IMR-90 (cell line): Measurements from ENCODE around the gene CHN1. TPM values are rescaled to one million over a fixed set of nuclear protein-coding genes. Genes with fewer than 3 reads are reported as not detected.

Experiments
- ATAC-seq: fragments of 200-7000 bp; cut with Tn5 transposase; 2 replicates; pipeline ENCODE4 v1.9.1; 2020; ENCODE audit warnings: low read depth, mild to moderate bottlenecking, moderate library complexity
- BruUV-seq: library from RNA; stranded (reverse); fragments of 400-500 nt; replicated peaks from 2 replicates; lab custom pipeline; 2021; lab: Mats Ljungman, UMichigan
- CTCF ChIA-PET: fragments of 300-600 bp; formaldehyde crosslinking; extraction: SDS; loops from one replicate; lab custom pipeline; 2021; ENCODE audit warnings: antibody characterized with exemption; lab: Yijun Ruan, JAX
- POLR2A ChIA-PET: fragments of 300-600 bp; sonication (Branson Sonifier 250); formaldehyde crosslinking; loops from one replicate; lab custom pipeline; 2022; ENCODE audit warnings: antibody characterized with exemption; ENCODE audit not compliant: unreplicated experiment; lab: Charles Lee
- DNase-seq: peaks from one replicate; pipeline ENCODE4 v3.0.0; 2013
- H2AFZ ChIP-seq: replicated peaks from 2 replicates; pipeline ENCODE3; 2013; ENCODE audit warnings: low read length, mild to moderate bottlenecking; ENCODE audit not compliant: poor library complexity
- H2AK5ac ChIP-seq: 2 replicates; pipeline ENCODE4 v1.6.1; 2013; ENCODE audit warnings: low read depth, low read length, inconsistent platforms
- H2AK9ac ChIP-seq: replicated peaks from 2 replicates; pipeline ENCODE3; 2013; ENCODE audit warnings: mild to moderate bottlenecking, low read depth, low read length, moderate library complexity; ENCODE audit not compliant: poor library complexity
- H2BK120ac ChIP-seq: 2 replicates; pipeline ENCODE4 v1.6.1; 2013; ENCODE audit warnings: low read depth, low read length, inconsistent platforms
- H2BK15ac ChIP-seq: 3 replicates; pipeline ENCODE4 v1.6.1; 2013; ENCODE audit warnings: low read depth, low read length, inconsistent platforms
- H2BK20ac ChIP-seq: 2 replicates; pipeline ENCODE4 v1.6.1; 2013; ENCODE audit warnings: low read depth, mild to moderate bottlenecking, inconsistent platforms, low read length, moderate library complexity
- H2BK5ac ChIP-seq: 2 replicates; pipeline ENCODE4 v1.6.1; 2013; ENCODE audit warnings: mild to moderate bottlenecking, low read depth, low read length, inconsistent platforms; ENCODE audit not compliant: poor library complexity, severe bottlenecking
- H3K14ac ChIP-seq: replicated peaks from 2 replicates; pipeline ENCODE4 v1.6.1; 2013; ENCODE audit warnings: low read depth, low read length, inconsistent platforms
- H3K18ac ChIP-seq: 2 replicates; pipeline ENCODE4 v1.6.1; 2013; ENCODE audit warnings: low read depth, low read length, control low read depth
- H3K23ac ChIP-seq: 2 replicates; pipeline ENCODE4 v1.6.1; 2013; ENCODE audit warnings: low read depth, low read length, inconsistent platforms
- H3K27ac ChIP-seq: 2 replicates; pipeline ENCODE4 v1.5.1; 2013; ENCODE audit warnings: mild to moderate bottlenecking, control low read depth, low read length; ENCODE audit not compliant: insufficient read depth
- H3K27me3 ChIP-seq: 2 replicates; pipeline ENCODE4 v1.6.1; 2013; ENCODE audit warnings: low read length; ENCODE audit not compliant: control insufficient read depth, insufficient read depth
- H3K36me3 ChIP-seq: 2 replicates; pipeline ENCODE4 v1.6.1; 2013; ENCODE audit warnings: low read length, mixed read lengths; ENCODE audit not compliant: control insufficient read depth, insufficient read depth
- H3K4ac ChIP-seq: 2 replicates; pipeline ENCODE4 v1.6.1; 2013; ENCODE audit warnings: low read depth, low read length, inconsistent platforms
- H3K4me1 ChIP-seq: 2 replicates; pipeline ENCODE4 v1.6.1; 2013; ENCODE audit warnings: low read length, mixed read lengths; ENCODE audit not compliant: control insufficient read depth, insufficient read depth
- H3K4me2 ChIP-seq: 2 replicates; pipeline ENCODE4 v1.6.1; 2013; ENCODE audit warnings: low read depth, mild to moderate bottlenecking, control low read depth, low read length, moderate library complexity
- H3K4me3 ChIP-seq: 2 replicates; pipeline ENCODE4 v1.5.1; 2013; ENCODE audit warnings: low read depth, mild to moderate bottlenecking, control low read depth, low read length, moderate library complexity; ENCODE audit not compliant: insufficient read depth
- H3K56ac ChIP-seq: 2 replicates; pipeline ENCODE4 v1.6.1; 2013; ENCODE audit warnings: low read length, inconsistent platforms; ENCODE audit not compliant: insufficient read depth; ENCODE audit errors: extremely low read depth
- H3K79me1 ChIP-seq, 2 experiments: 2 replicates each; pipeline ENCODE4 v1.6.1; 2013; ENCODE audit warnings: low read length in 2 of 2, inconsistent platforms in 1 of 2, low read depth in 1 of 2
- H3K9ac ChIP-seq: 2 replicates; pipeline ENCODE4 v1.6.1; 2013; ENCODE audit warnings: low read depth, low read length, control low read depth
- H3K9me1 ChIP-seq: 2 replicates; pipeline ENCODE4 v1.6.1; 2013; ENCODE audit warnings: low read length, inconsistent platforms; ENCODE audit not compliant: insufficient read depth
- H3K9me3 ChIP-seq: 2 replicates; pipeline ENCODE4 v1.6.1; 2013; ENCODE audit warnings: low read length; ENCODE audit not compliant: control insufficient read depth, insufficient read depth
- H4K20me1 ChIP-seq: 2 replicates; pipeline ENCODE4 v1.6.1; 2013; ENCODE audit warnings: low read length, inconsistent platforms; ENCODE audit not compliant: insufficient read depth
- H4K5ac ChIP-seq: 2 replicates; pipeline ENCODE4 v1.6.1; 2013; ENCODE audit warnings: mild to moderate bottlenecking, low read depth, low read length, control low read depth
- H4K8ac ChIP-seq, 2 experiments: 2 replicates each; pipeline ENCODE4 v1.6.1; 2013; ENCODE audit warnings: low read depth in 2 of 2, low read length in 2 of 2, control low read depth in 1 of 2, inconsistent platforms in 1 of 2
- H4K91ac ChIP-seq: 2 replicates; pipeline ENCODE4 v1.6.1; 2013; ENCODE audit warnings: low read depth, low read length, inconsistent platforms; ENCODE audit not compliant: insufficient read depth
- BHLHE40 ChIP-seq: fragments of 150-350 bp; IDR thresholded peaks from 2 replicates; pipeline ENCODE4 v1.6.1; 2016; ENCODE audit warnings: mild to moderate bottlenecking, low read depth, low read length
- CEBPB ChIP-seq: IDR thresholded peaks from 2 replicates; pipeline ENCODE4 v1.6.1; 2012; ENCODE audit warnings: low read depth, low read length, improper control_type of control experiment
- CTCF ChIP-seq: conservative IDR thresholded peaks from 2 replicates; pipeline ENCODE4 v1.5.1; 2012; ENCODE audit warnings: mild to moderate bottlenecking, low read depth, low read length, improper control_type of control experiment
- ELK1 ChIP-seq: fragments of 150-350 bp; IDR thresholded peaks from 2 replicates; pipeline ENCODE4 v1.6.1; 2016; ENCODE audit warnings: low read depth, mild to moderate bottlenecking, low read length, moderate library complexity, borderline replicate concordance
- FOS ChIP-seq: fragments of 150-350 bp; IDR thresholded peaks from 2 replicates; pipeline ENCODE4 v1.6.1; 2016; ENCODE audit warnings: low read depth, low read length
- MAZ ChIP-seq: IDR thresholded peaks from 2 replicates; pipeline ENCODE4 v1.6.1; 2012; ENCODE audit warnings: low read depth, mild to moderate bottlenecking, low read length, improper control_type of control experiment, moderate library complexity, borderline replicate concordance
- MXI1 ChIP-seq: IDR thresholded peaks from 2 replicates; pipeline ENCODE4 v1.6.1; 2012; ENCODE audit warnings: low read depth, mild to moderate bottlenecking, low read length, moderate library complexity, borderline replicate concordance
- RAD21 ChIP-seq: IDR thresholded peaks from 2 replicates; pipeline ENCODE4 v1.6.1; 2012; ENCODE audit warnings: low read length, improper control_type of control experiment
- RFX5 ChIP-seq: IDR thresholded peaks from 2 replicates; pipeline ENCODE4 v1.8.0; 2012; ENCODE audit warnings: low read depth, mild to moderate bottlenecking, low read length, moderate library complexity
- WGBS, 2 experiments: methylation state at CpG; one replicate each; pipeline versions ENCODE4 v1.1.5 to v1.1.7; 2013; ENCODE audit warnings: missing lambda C conversion rate in 2 of 2; ENCODE audit not compliant: insufficient read length in 1 of 2; ENCODE audit errors: extremely low coverage in 2 of 2; 5-methylcytosine and 5-hydroxymethylcytosine counted together
- dilution Hi-C: fragments of 300-500 bp; cut with HindIII; formaldehyde crosslinking; loops from one replicate; pipeline ENCODE4 v1.14.3; 2018; ENCODE audit warnings: low sequenced_read_pairs; ENCODE audit not compliant: unreplicated experiment
- in situ Hi-C: fragments of 300-500 bp; cut with MboI; formaldehyde crosslinking; loops from 3 replicates; pipeline ENCODE4 v1.14.3; 2019; ENCODE audit warnings: low sequenced_read_pairs, inconsistent platforms, mixed read lengths
- intact Hi-C: fragments of 100-400 bp; cut with micrococcal nuclease; formaldehyde crosslinking; loops from 2 replicates; pipeline ENCODE4 v1.10.0; 2022
- polyA plus RNA-seq, 3 experiments: library from polyadenylated mRNA; depleted of rRNA; stranded (reverse); fragments of >200 nt; gene quantifications; 2 replicates each; pipeline ENCODE4 v1.2.3, GENCODE V29; 2012; ENCODE audit warnings: low replicate concordance in 1 of 3
- total RNA-seq: library from RNA; depleted of rRNA; stranded (reverse); fragments of >200 nt; gene quantifications from 2 replicates; pipeline ENCODE4 v1.2.3, GENCODE V29; 2012

The CHN1 gene
- total and polyA plus RNA-seq, 2 of the 4 experiments (the other 2 are of a cell fraction): 58.4 to 66.9 TPM

GRCh38 chr2:174949988-174950687 lies 55.0 kb downstream of the CHN1 start:
- Histone ChIP-seq H3K4ac (peak overlapping the region; percentile 65; the same call in 1 of the 2 replicates), H4K20me1 (no peaks in the 10 kb centered on the region), H3K9me3 (no peaks in the 10 kb centered on the region), H3K27me3 (no peaks in the 10 kb centered on the region), H4K5ac (no peak overlapping the region), H2BK20ac (peak overlapping the region; percentile 58; the same call in 1 of the 2 replicates), H4K91ac (peak overlapping the region; percentile 46), H2AFZ (no peak overlapping the region), H3K23ac (no peak overlapping the region), H3K14ac (no peak overlapping the region), H3K4me2 (no peak overlapping the region), H3K18ac (peak overlapping the region; percentile 38; the same call in 1 of the 2 replicates), H3K27ac (no peak overlapping the region), H2AK5ac (peak overlapping the region; percentile 15; the same call in 1 of the 2 replicates), H3K56ac (no peak overlapping the region), H2BK120ac (no peak overlapping the region), H2BK15ac (peak overlapping the region; percentile 28; the same call in 1 of the 3 replicates), H3K4me3 (no peak overlapping the region), H3K9me1 (no peaks in the 10 kb centered on the region), H4K8ac (no peak overlapping the region), H3K36me3 (no peaks in the 10 kb centered on the region), H3K9ac (no peak overlapping the region), H3K4me1 (peaks cover 4% of the 10 kb centered on the region; the same call in 1 of the 2 replicates), H2AK9ac (no peak overlapping the region), H3K79me1 (0 out of 4 replicates have a peak, but pooled peaks cover 0 to 3% of the 10 kb centered on the region in 2 experiments), H2BK5ac (no peak overlapping the region)
- DNase-seq (no peak), ATAC-seq (no peak)
- intact Hi-C loops (no loop called here), in situ Hi-C loops (no loop called here), dilution Hi-C loops (no loop called here)
- BruUV-seq: no TSS peak
- no peak for TF ChIP-seq FOS
- no peak for TF ChIP-seq MXI1
- no peak for TF ChIP-seq ELK1
- TF ChIP-seq RFX5: no peak
- no peak for TF ChIP-seq RAD21
- TF ChIP-seq BHLHE40: no peak
- no peak for TF ChIP-seq CEBPB
- TF ChIP-seq CTCF: no peak
- no peak for TF ChIP-seq MAZ
- CTCF ChIA-PET: no interaction called here
- WGBS, 2 experiments: no CpG with 5 or more reads among the region's 8 CpGs
- POLR2A ChIA-PET: no interaction called here
